ENCODE data around the gene GXYLT1.

GRCh38 chr12:42178101-42178500 is 33.4 kb upstream of the GXYLT1 start:
- TF ChIP-seq KLF16 (CRISPR knock-in tag; IDR thresholded peaks at IDR 0.05) (no peak), FOXA1 (IDR thresholded peaks at IDR 0.05) (no peak), FOXA1 (CRISPR knock-in tag; IDR thresholded peaks at IDR 0.05) (no peak), SIN3B (IDR thresholded peaks at IDR 0.05; ENCODE audit: low read length) (no peak), ZNF121 (CRISPR knock-in tag; IDR thresholded peaks at IDR 0.05) (no peak), REST (IDR thresholded peaks at IDR 0.05; ENCODE audit: borderline replicate concordance in 1 of 2, low read depth in 1 of 2, low read length in 2 of 2) (no peak), POLR2A (IDR thresholded peaks at IDR 0.05; ENCODE audit: insufficient read depth in 1 of 2, low read depth in 2 of 2, low read length in 2 of 2) (no peak), SNAPC2 (CRISPR knock-in tag; IDR thresholded peaks at IDR 0.05) (no peak), SIN3A (IDR thresholded peaks at IDR 0.05; ENCODE audit: borderline replicate concordance, low read depth, low read length) (no peak), ZNF768 (CRISPR knock-in tag; IDR thresholded peaks at IDR 0.05) (no peak), GLI4 (CRISPR knock-in tag; IDR thresholded peaks at IDR 0.05; ENCODE audit: borderline replicate concordance) (no peak)
- TF ChIP-seq, protein P1, sequence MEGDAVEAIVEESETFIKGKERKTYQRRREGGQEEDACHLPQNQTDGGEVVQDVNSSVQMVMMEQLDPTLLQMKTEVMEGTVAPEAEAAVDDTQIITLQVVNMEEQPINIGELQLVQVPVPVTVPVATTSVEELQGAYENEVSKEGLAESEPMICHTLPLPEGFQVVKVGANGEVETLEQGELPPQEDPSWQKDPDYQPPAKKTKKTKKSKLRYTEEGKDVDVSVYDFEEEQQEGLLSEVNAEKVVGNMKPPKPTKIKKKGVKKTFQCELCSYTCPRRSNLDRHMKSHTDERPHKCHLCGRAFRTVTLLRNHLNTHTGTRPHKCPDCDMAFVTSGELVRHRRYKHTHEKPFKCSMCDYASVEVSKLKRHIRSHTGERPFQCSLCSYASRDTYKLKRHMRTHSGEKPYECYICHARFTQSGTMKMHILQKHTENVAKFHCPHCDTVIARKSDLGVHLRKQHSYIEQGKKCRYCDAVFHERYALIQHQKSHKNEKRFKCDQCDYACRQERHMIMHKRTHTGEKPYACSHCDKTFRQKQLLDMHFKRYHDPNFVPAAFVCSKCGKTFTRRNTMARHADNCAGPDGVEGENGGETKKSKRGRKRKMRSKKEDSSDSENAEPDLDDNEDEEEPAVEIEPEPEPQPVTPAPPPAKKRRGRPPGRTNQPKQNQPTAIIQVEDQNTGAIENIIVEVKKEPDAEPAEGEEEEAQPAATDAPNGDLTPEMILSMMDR (CRISPR knock-in tag; IDR thresholded peaks at IDR 0.05) = no peak
- TF ChIP-seq, protein P2, sequence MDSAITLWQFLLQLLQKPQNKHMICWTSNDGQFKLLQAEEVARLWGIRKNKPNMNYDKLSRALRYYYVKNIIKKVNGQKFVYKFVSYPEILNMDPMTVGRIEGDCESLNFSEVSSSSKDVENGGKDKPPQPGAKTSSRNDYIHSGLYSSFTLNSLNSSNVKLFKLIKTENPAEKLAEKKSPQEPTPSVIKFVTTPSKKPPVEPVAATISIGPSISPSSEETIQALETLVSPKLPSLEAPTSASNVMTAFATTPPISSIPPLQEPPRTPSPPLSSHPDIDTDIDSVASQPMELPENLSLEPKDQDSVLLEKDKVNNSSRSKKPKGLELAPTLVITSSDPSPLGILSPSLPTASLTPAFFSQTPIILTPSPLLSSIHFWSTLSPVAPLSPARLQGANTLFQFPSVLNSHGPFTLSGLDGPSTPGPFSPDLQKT (CRISPR knock-in tag; IDR thresholded peaks at IDR 0.05; ENCODE audit: borderline replicate concordance) = no peak
- TF ChIP-seq, protein P3, sequence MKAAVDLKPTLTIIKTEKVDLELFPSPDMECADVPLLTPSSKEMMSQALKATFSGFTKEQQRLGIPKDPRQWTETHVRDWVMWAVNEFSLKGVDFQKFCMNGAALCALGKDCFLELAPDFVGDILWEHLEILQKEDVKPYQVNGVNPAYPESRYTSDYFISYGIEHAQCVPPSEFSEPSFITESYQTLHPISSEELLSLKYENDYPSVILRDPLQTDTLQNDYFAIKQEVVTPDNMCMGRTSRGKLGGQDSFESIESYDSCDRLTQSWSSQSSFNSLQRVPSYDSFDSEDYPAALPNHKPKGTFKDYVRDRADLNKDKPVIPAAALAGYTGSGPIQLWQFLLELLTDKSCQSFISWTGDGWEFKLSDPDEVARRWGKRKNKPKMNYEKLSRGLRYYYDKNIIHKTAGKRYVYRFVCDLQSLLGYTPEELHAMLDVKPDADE (CRISPR knock-in tag; IDR thresholded peaks at IDR 0.05) = no peak

All from HepG2 (cell line).